ENCODE data around the gene ZNF574. TPM values are rescaled to one million over a fixed set of nuclear protein-coding genes. Genes with fewer than 3 reads are reported as not detected.

The ZNF574 gene
- total RNA-seq, 4 donors from 2014 or later = 16.0 to 22.8 (median 21.1) TPM

DNA sequence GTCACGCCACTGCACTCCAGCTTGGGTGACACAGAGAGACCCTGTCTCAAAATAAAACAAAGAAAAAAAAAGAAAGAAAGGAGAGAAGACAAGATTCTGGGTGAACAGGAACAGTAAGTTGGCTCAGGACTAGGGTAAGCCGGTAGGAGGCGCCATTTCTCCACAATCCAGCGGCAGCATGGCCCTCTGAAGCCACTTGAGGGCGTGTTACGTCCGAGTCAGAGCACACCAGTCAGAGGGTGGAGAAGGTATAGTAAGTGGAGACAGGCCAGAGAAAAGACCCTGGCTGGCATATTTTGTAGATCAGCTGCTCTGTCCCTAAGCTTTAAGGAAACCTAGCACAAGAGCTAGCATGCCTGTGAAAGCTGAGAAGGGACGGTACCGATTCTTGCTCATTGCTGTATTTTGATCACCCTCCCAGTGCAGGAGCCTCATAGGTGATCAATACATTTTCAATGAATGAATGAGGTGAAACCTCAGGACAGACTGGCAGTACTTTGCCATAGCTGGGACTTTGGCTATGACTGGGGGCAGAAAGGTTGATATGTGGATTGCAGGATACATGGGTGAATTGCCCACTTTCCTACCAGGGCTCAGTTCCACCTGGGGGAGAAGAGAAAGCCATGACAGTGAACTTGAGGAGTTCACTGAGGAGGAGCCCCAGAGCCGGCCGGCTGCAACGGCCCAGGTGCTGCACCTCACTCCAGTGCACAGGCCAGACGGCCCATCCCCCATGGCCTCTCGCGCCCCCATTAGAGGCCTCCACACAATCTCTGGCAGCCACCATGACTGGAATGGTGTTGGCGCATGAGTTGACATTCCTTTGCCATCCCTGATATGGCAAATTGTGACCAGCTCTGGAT lies 32.8 kb downstream of the ZNF574 start:
- 16 to 20% methylated on average over 12 to 16 of the region's 16 CpGs for WGBS, 2 donors
- intact Hi-C loops (cut with DNase I) = no loop called here
- Histone ChIP-seq H3K4me3 (replicated peaks in 1 of 3) (no peak overlapping the region), H3K9me3 (no peaks in the 10 kb centered on the region), H3K27ac (no peak overlapping the region), H3K27me3 (no peaks in the 10 kb centered on the region), H3K36me3 (no peaks in the 10 kb centered on the region), H3K4me1 (peaks cover 0 to under 1% of the 10 kb centered on the region in 2 donors)
- TF ChIP-seq POLR2A (IDR thresholded peaks at IDR 0.05) (no peak), CTCF (IDR thresholded peaks at IDR 0.05) (peak; percentile 45 to 74 (median 62))
- peak; percentile 60 to 68 for DNase-seq

DNA sequence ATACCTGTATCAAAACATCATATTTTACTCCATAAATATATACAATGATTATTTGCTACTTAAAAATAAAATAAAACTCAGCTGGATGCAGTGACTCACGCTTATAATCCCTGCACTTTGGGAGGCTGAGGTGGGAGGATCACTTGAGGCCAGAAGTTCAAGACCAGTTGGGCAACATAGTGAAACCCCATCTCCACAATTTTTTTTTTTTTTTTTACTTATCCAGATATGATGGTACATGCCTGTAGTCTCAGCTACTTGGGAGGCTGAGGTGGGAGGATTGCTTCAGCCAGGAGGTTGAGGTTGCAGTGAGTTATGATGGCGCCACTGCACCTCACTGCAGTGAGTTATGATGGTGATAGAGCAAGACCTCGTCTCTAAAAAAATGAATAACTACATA lies 33.9 kb downstream of the ZNF574 start:
- H3K4me1 ChIP-seq = peaks cover 0 to 5% of the 10 kb centered on the region in 2 donors
- 93% methylated on average over 3 of the region's 3 CpGs for WGBS, 2 donors
- H3K27ac ChIP-seq = no peak overlapping the region
- intact Hi-C loops (cut with DNase I) = no loop called here
- no peaks in the 10 kb centered on the region for H3K27me3 ChIP-seq
- no peak overlapping the region for H3K4me3 ChIP-seq (replicated peaks in 1 of 3)
- no peak for DNase-seq
- no peaks in the 10 kb centered on the region for H3K9me3 ChIP-seq
- TF ChIP-seq POLR2A (IDR thresholded peaks at IDR 0.05) (no peak), CTCF (IDR thresholded peaks at IDR 0.05) (no peak)
- no peaks in the 10 kb centered on the region for H3K36me3 ChIP-seq

GRCh38 chr19:42110658-42111057 lies 34.7 kb downstream of the ZNF574 start:
- intact Hi-C loops (cut with DNase I) = no loop called here
- H3K27me3 ChIP-seq = no peaks in the 10 kb centered on the region
- H3K4me3 ChIP-seq (replicated peaks in 1 of 3) = no peak overlapping the region
- H3K4me1 ChIP-seq = peaks cover 0 to 5% of the 10 kb centered on the region in 2 donors
- DNase-seq = no peak
- H3K36me3 ChIP-seq = no peaks in the 10 kb centered on the region
- 59 to 71% methylated on average over 1 of the region's 1 CpG for WGBS, 2 donors
- no peaks in the 10 kb centered on the region for H3K9me3 ChIP-seq
- no peak overlapping the region for H3K27ac ChIP-seq
- TF ChIP-seq CTCF (IDR thresholded peaks at IDR 0.05) (no peak), POLR2A (IDR thresholded peaks at IDR 0.05) (no peak)

DNA sequence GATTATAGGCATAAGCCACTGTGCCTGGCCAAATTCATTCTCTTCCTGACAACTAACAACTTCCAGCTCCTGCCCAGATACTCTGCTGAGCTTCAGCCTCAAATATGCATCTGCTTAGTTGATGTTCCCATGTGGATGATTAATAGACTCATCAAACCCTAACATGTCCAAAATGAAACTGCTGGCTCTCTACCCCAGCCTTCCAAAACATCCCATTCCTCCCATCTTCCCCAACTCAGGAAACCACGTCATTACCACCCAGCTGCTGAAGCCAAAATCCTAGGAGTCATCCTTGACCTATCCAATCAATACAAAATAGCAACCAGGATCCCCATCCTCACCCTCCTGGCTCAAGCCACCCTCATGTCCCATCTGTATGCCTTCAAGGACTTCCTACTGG lies 35.4 kb downstream of the ZNF574 start:
- DNase-seq = no peak

More for the DNA sequence above, 35.4 kb downstream of the ZNF574 start:
- 75 to 83% methylated on average over 1 of the region's 1 CpG for WGBS, 2 donors
- no peaks in the 10 kb centered on the region for H3K9me3 ChIP-seq
- H3K4me3 ChIP-seq (replicated peaks in 1 of 3) = no peak overlapping the region
- TF ChIP-seq POLR2A (IDR thresholded peaks at IDR 0.05) (no peak), CTCF (IDR thresholded peaks at IDR 0.05) (no peak)
- H3K36me3 ChIP-seq = no peaks in the 10 kb centered on the region
- H3K27me3 ChIP-seq = no peaks in the 10 kb centered on the region
- intact Hi-C loops (cut with DNase I) = no loop called here
- H3K27ac ChIP-seq = no peak overlapping the region
- H3K4me1 ChIP-seq = peaks cover 0 to 5% of the 10 kb centered on the region in 2 donors
